CD4-positive, alpha-beta T cell treated with Interleukin-6 at 100 ng/mL for 8 hours (primary cell): ENCODE results near the gene HOXB4.
A peak's percentile ranks its signal among the peaks of the same experiment; 100 is the strongest.

Source experiments
- DNase-seq: peaks from one replicate; pipeline ENCODE4 v3.0.0-alpha.2; 2020; ENCODE audit warnings: mixed read lengths, low spot score

Gene HOXB4

DNA sequence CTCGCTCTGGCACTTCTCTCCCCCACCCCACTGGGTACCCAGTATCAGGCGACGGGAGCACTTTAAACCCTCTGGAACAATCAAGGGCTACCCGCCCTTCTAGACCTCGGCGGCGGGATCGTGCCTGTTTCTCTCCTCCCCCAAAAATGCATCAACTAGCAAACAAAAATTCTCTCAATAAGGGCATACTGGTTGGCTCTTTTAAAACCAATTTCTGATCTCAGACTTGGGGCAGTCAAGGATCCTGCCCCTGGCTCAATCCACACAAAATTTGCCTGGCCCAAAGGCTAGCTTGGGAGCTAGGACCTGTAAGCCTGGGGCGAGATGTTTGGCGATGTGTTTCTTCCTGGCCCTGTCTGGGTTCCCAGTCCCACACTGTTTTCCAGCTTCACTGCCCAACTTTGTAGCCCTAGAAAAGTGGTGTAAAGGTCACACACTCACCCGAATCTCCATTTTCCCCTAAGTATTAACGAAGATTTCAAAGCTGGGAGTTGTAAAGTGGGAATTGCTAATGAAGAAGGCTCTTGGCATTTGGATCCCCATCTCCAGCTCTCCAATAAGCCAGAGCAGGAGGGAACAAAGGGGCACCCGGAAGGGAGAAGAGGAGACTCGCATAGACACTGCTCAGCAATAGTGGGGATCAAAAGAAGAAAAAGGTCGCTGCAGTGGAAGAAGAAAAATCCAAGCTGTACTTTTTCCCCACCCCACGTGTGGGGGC lies 18.9 kb downstream of the HOXB4 start:
- no peak for DNase-seq

DNA sequence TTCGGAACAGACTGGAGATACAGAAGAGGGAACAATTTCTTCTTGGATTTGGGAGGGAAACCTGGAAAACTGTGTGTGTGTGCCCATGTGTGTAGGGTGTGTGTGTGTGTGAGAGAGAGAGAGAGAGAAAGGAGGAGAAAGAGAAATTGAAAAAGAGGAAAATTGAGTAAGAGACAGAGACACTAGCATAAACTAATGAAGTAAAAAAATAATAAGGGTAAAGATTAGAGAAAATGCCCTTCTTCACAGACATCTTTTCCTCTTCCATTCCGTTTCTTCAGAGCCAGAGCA lies 19.4 kb downstream of the HOXB4 start:
- no peak for DNase-seq

DNA sequence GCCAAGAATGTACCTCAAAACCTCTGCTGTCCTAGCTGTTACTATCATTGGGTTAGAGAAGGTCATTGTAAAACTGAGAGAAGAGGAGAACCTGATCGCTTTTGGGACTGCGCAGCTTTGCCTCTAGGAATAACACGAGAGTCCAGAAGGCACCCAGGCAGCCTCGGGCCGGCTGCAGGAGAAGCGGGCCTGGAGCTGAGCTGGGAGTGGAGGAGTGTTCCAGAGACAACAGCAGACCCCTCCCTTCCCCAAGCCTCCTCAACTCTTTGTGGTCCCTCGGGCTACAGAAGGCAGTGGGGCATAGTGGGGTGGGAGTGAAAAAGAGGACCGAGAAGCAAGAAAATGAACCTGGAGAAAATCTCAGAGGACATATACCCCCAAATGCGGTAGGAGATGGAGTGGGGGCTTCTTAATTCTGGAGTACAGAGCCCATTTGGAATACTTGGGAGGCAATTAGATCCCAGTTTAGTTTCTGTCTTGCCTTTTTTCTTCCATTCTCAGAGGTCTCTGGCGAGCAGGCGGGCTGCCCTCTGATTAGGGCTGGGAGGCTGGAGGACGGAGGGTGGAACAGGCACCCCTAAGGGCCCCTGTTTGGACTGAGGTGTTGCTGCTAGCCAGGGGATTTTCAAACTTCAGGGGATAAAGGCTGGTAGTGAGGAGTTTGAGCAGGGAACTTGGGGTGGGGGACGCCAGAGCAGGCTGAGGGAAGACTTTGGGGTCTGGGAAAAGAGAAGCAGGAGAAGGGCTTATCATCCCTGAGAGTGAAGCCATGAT lies 19.9 kb downstream of the HOXB4 start:
- DNase-seq = no peak

DNA sequence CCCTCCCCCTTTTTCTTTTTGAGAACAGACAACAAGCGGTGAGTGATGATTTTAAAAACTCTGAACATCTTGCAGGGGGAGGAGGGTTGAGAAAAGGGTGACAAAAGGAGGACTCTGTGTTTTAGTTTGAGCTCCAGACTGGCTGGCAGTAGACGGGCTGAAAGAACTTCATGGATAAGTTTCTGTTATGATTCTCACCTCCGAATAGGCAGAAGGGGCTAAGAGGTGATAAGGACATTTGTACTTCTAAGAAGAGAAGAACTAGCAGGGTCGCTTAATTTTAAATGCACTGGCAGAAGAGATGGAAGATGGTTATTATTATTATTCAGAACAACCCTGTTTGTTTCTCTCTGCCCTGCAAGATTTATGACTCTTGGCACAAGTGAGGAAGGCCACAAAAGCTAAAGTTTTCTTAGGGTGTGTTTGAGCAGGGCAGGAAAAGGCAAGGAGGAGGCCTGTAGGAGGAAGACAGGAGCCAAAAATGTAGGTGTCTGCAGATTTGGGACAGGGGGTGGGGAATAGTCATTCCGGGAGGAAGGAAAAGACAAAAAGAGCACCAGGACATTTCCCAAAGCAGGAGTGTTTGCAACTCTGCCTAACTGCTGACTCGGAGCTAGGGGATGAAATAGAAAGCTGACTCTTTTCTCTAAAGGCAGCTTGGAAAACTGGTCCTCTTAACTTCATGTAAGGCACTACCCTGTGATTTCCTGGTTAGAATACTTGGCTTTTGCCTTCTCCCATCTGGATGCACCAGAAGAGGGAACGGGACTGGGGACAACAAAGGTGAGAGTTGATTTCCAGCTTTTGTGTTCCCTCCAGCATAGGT lies 21.4 kb downstream of the HOXB4 start:
- no peak for DNase-seq

DNA sequence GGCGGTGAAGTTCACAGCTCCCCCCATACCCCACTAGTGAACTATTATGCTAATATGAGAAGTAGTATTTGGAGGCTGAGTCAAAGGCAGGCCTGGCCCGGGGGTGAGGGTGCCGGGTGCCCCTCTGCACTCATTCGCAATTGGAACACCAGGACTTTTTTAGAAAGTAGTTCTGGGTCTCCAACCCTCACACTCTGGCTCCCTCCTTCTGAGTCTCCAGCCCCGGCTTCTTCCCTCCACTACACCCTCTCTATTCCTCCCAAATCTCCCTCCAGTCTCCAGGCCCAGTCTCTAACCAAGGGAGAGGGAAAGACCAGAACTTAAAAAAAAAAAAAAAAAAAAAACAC lies 21.9 kb downstream of the HOXB4 start:
- DNase-seq = no peak

DNA sequence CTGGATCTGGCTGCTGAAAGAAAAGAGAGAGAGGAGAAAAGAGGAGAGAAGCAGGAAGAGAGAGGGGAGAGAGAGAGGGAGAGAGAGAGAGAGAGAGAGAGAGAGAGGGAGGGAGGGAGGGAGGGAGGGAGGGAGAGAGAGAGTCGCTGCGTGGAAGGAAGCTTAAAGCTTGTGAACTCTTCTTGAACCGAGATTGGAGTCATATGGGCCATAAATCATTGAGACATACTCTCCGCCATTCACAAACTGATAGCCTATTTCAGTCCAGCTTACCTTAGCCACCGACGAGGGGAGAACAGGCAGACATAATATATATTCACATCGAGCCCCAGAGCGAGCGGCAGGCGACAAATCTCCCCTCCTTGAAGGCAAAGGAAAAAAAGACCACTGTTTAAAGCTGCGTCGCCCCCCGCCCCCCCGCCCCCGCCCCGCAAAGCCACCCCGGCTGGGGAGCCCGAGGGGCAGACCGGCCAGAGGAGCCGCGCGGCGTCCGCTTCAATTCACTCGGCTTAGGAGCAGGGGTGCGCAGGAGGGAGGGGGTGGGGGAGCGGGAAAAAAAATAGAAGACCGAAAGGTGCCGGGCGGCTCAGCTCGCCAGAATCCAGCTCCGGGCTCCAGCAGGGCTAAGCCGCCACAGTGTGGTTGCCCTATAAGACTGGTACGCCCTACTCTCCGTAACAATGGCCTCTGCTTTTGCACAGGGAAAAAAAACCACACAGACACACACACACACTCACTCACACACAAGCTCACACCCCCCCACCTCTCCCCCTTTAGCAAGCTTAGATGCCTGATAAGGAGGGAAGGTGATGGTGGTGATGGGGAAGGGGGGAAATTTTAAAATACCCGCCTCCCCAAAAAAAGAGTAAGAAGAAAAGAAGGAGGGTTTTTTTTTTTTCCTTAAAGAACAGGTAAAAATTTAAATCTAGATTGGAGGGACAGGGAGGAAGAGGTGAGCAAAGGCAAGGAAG lies 22.6 kb downstream of the HOXB4 start:
- peak; percentile 20 for DNase-seq

DNA sequence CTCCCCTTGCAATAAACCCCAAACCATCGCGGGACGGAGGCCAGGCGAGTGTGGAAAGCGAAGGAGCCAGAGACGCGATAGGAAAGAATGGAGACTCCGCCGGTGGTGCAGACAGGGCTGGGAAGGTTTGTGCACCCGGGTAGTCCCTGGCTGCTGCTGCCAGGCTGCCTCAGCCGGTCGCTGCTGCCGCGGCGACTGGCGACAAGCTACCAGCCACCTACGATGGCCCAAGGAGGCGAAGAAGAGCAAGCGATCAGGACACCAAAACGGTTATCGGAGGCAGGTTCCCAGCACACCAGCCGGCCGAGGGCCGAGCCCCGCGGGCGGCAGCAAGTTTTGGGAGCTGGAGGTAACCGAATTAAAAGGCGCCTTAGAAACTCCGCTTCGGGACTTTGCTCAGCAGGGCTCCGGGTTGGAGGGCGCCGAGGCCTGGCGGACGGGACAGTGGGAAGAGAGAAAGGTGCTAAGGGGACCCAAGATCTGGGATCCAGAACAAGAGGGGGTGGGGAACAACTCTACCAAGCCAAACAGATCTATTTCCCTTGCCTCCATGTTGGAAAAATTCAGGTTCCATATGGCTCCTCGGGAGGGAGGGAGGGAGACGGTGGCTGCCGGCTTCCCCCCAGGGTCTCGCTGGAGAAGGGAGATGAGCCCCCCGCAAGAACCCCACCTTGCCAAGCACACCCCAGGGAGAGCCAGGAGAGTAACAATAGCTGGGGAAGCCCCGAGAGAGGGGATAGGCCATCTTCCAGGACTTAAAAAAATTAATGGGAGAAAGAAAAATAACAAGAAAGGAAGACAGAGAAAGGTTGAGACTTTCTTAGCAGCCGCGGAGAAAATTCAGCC lies 23.5 kb downstream of the HOXB4 start:
- no peak for DNase-seq

DNA sequence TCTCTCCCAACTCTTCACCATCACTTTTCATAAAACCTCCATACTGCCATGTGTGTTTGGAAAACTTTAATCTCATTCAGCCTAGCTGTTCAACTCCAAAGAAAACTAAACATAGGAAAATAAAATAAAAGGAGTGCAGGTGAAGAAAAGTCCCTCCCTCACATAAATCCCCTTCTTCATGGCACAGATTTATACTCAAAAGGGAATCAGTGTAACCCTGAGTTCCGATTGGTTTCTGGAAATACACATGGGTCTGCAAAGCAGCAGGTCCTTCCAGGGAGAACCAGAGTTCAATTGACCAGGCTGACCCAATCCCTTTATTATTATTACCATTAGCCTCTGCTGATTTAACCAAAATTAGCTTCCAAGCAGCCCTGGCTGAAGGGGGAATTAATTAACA lies 24.3 kb downstream of the HOXB4 start:
- no peak for DNase-seq

DNA sequence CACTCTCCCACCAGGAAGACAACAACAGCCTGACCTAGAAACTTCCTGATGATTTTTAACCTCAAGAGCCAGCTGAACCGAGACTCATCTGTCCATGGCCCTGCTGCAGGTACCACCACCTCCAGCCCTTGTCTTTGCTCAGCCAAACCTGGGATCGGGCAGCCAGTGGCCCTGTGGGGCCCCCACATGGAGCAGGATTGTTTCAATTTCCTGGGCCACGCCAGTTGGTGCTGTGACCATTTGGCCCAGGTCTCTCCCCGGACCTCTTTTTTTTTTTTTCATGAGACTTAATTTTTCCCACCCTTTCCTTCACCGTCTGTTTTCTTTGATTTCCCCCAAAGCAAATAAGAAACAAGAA lies 25.0 kb downstream of the HOXB4 start:
- DNase-seq = no peak

DNA sequence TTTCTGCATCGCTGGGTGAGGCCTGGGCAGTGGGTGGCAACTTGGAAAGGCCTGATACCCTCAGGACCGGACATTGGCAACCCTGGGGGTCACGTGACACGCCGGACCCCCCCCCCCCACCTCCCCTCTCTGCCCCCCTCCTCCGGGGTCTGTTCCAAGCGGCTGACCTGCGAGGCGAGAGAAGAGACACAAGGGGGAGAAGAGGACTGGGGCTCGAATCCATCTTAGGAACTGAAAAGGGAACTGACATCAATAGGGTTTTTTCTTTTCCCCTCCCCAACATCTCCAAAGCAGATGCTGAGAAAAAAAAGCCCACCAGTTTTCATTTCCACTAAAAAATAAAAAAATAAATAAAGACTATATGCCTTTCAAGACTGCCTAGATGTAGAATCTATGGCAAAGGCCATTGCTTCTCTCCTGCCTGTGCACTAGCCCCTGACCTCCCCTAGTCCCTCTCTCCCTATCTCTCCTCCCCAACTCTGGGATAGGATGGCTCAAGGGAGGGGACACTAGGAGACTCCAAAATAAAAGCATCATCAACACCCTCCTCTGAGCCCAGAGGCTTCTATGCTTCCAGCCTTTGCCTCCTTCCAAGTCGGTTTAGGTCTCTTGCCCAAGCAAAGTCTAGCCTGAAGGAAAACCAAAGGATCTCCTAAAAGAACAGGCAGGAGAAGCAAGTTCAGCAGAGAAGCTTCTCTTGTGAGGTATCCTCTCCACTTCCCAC lies 25.5 kb downstream of the HOXB4 start:
- no peak for DNase-seq

DNA sequence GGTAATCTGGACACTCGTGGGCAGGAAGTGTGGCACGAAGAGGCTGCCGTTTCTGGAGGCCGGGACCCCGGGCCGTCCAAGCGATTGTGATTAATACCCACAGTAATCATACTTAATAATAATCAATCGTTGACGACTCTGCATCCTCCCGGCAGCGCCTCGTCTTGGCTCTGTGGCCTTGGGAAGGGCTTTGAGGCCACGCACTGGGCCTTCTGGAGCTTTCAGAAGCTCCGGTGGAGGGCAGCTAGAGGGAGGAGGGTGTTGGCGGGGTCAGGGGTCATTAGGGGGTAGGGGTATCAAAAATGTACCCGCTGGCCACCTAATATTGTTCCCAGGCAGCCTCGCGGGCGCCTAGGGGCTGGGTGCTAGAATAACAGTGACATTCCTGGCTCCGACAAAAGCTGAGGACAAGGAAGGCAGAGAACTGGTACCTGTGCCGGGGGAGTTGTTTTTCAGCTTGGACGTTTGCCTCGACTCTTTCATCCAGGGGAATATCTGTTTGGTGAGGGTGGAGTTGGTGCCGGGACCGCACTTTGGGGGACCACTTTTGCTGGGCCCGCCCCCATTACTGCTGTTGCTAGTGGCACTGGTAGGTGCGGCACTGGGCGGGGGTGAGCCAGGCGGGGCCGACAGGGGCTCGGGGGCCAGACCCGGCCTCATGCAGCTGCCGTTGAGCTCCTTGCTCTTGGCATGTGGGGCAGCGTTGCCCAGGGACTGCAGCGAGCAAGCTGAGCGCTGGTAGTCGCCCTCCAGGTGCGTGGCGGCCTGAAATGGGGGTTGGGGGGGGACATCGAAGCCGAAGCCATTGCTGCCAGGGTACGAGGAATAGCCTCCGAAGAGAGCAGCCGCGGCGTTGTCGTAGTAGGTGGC lies 26.3 kb downstream of the HOXB4 start:
- no peak for DNase-seq

DNA sequence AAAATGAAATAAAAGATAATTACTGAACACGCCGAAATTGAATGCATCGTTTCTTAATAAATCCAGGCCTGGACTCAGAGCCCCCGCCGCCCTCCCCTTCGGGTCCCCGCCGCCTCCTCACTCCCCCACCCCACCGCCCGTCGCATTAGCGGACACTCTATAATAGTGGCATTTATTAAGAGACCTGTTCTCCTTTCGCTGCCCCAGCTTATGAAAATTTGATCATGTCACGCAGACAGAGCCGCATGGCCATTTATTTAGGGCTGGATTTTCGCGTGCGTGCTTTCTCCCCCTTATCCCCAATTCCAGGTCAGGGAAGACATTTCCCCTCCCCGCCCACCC lies 27.0 kb downstream of the HOXB4 start:
- no peak for DNase-seq

DNA sequence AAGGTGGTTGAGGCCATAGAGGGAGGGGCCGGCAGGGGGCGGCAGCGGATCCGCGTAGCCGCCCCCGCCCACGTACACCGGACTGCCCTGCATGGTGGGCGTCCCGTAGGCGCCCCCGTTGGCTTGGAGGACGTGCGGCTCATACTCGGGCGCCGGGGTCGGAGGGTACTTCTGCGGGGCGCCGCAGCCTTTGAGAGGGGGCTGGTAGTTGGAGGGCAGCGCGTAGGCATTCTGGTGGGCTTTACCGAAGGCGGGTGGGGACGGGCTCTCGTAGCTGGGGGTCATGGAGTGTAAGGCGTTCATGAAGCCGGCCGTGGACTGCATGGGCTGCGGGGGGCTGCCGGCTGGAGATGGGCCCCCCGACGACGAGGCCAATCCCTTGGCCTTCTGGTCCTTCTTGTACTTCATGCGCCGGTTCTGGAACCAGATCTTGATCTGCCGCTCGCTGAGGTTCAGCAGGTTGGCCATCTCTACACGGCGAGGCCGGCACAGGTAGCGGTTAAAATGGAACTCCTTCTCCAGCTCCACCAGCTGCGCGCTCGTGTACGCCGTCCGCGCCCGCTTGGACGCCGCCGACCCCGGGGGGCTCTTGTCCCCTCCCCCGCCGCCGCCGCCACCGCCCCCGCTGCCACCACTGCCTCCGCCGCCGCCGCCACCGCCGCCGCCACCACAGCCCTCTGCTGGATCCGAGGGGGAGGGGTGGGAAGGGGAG lies 27.5 kb downstream of the HOXB4 start:
- no peak for DNase-seq

DNA sequence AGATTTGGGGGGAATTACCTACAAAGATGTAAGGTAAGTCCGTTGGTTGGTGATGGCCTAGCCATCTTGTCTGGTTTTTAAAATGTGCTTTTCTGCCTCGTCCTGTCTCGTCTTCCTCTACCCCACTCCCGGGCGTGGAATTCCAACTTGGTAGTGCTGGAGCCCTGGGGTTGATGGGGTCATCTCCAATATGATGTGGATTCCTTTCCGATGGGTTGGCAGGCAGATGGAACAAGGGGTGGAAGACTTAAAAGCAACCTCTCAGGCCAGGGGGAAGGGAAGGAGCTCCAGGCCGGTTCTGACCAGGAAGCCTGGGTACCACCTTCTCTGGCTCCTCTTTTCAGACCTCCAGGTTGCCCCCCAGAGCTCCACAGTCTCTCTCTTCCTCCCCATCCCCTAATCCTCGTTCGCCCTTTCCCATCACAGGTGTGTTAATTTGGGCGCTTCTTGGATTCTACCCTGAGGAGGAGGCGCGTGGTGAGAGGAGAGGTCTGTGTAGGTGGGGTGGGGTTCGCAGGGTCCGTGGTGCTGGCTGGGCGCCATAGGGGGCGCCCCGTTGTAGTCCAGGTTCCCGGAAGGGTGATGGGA lies 28.1 kb downstream of the HOXB4 start:
- no peak for DNase-seq

DNA sequence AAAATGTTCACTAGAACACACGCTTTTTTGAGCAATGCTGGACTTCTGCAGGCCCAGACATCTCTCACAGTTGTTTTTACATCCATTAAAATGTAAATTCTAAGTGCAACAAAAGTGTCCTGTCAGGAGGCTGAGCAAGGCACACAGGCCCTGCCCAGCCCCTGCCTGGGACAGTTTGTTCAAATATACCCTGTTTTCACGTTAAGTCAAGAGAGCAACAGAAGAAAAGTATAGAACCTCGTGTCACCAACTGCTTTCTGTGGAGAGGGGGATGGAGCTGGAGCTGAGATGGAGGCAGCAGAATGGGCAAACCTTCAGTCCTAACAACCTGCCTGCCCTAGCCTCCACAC lies 28.9 kb downstream of the HOXB4 start:
- DNase-seq = no peak

DNA sequence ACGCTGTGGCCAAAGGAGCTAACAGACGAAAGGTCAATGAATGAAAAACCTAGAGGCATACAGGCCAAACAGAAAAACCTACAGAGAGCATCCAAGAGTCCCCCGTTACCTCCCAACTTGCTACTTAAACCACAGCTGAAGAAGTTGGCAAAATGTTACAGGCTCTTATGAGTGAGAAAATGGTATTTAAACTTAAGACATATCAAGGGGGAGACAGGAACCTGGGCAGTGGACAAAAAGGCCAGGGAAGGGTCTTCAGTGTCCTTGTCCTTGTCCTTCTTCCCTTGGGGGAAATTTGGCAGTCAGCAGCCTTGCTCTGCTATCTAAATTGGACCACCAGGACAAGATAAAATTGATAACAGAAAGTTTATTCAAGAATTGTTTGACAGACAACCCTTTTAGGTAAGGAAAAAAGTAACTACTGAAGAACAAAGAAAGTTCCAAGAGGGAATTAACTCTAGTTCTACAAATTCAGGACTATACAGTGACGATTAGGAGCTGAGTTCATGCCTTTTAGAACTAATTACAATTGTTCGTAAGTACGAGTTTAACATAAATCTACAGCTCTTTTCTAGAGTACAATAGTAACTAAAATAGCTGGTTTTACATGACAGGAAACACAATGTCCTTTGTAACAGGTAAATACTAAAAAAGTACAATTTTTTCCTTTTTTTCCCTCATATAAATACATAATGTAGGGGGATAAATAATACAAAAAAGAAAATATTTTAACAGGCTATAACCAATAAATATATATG lies 29.4 kb downstream of the HOXB4 start:
- DNase-seq = no peak

DNA sequence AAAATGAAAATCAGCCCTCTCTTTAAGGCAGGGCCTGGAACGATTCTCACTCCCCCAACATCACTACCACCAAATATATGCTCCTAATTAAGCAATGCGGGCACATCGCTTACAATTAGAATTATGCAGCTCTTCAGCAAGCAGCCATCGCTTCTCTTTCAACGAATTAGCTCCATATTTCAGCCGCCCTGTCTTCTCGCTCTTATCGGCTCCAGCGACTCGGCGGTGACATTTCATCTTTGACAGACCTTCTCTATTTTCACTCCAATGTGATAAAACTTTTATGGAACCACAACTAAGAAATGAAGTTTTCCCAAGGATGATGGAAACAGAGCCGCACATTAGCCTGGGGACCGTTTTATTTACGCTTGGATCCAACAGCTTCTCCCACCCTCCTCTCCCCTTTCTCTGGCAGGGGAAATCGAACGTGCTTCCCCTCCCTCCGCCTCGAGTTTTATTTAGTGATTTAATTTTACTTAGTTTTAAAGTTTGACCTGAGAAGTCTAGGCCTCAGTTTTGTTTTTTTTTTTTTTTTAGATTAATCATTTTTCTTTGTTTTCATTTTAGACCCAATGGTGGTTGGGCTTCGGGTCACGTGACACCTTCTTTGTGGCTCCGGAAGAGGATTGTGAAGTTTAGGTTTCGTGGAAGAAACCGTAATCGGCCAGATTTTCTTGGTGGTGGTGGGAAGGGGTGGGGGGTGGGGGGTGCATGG lies 30.2 kb downstream of the HOXB4 start:
- peak; percentile 44 for DNase-seq
